GM21515 (cell line): Measurements from ENCODE around the gene ARHGEF2.
"Not testable (repeated sequence)": the region's sequence is repeated elsewhere in the genome, so short reads cannot be mapped to it uniquely, and the experiment has no call there.

Experiments
- ATAC-seq: cut with Tn5 transposase; IDR thresholded peaks from one replicate; pipeline ENCODE4 v1.9.1; 2021; ENCODE audit not compliant: unreplicated experiment

Gene ARHGEF2

GRCh38 chr1:155946633-155947219 lies 31.6 kb downstream of the ARHGEF2 start:
- peak; percentile 19 for ATAC-seq

GRCh38 chr1:155944444-155944799 lies 33.9 kb downstream of the ARHGEF2 start:
- no peak for ATAC-seq

- ATAC-seq = no peak
These were observed 35.7 kb downstream of the ARHGEF2 start for GRCh38 chr1:155942578-155943141.

GRCh38 chr1:155941845-155942531 lies 36.4 kb downstream of the ARHGEF2 start:
- ATAC-seq = no peak

GRCh38 chr1:155940993-155941844 lies 37.1 kb downstream of the ARHGEF2 start, which contains the start of gene RXFP4:
RXFP4 (plus strand) TSS chr1:155941638; CDS start chr1:155941710, 72 bp downstream.
- no peak for ATAC-seq

GRCh38 chr1:155940482-155940992 lies 37.8 kb downstream of the ARHGEF2 start:
- ATAC-seq = no peak

GRCh38 chr1:155938220-155938627 lies 40.1 kb downstream of the ARHGEF2 start:
- no peak for ATAC-seq

GRCh38 chr1:155934936-155935590 lies 43.3 kb downstream of the ARHGEF2 start:
- no peak for ATAC-seq

- ATAC-seq = peak; percentile 88
These were observed 44.0 kb downstream of the ARHGEF2 start, which contains the start of gene KHDC4 for GRCh38 chr1:155934097-155934935. KHDC4 (minus strand) TSS chr1:155934413; CDS start chr1:155934373, 40 bp downstream.

- ATAC-seq = no peak
These were observed 44.7 kb downstream of the ARHGEF2 start for GRCh38 chr1:155933591-155934096.

- no peak for ATAC-seq
These were observed 45.9 kb downstream of the ARHGEF2 start for GRCh38 chr1:155932487-155932886.

- ATAC-seq = no peak
These were observed 46.3 kb downstream of the ARHGEF2 start for GRCh38 chr1:155932081-155932480.

- ATAC-seq = no peak
These were observed 46.9 kb downstream of the ARHGEF2 start for GRCh38 chr1:155931332-155932038.

- not testable (repeated sequence) for ATAC-seq
These were observed 47.6 kb downstream of the ARHGEF2 start for GRCh38 chr1:155930725-155931124.

GRCh38 chr1:155929057-155929456 lies 49.3 kb downstream of the ARHGEF2 start:
- ATAC-seq = no peak

GRCh38 chr1:155925506-155925905 lies 52.8 kb downstream of the ARHGEF2 start:
- no peak for ATAC-seq

- no peak for ATAC-seq
These were observed 57.6 kb downstream of the ARHGEF2 start for GRCh38 chr1:155920717-155921116.

GRCh38 chr1:155919801-155920200 lies 58.5 kb downstream of the ARHGEF2 start:
- ATAC-seq = no peak

- ATAC-seq = no peak
These were observed 59.7 kb downstream of the ARHGEF2 start for GRCh38 chr1:155918660-155919059.
